ENCODE data around the gene CPN2. TPM values are rescaled to one million over a fixed set of nuclear protein-coding genes. Genes with fewer than 3 reads are reported as not detected.
A peak's percentile ranks its signal among the peaks of the same experiment; 100 is the strongest.

Gene CPN2
- polyA plus RNA-seq, 6 donors from 2014 or later: not detected

GRCh38 chr3:194364652-194365434 is 13.7 kb upstream of the CPN2 start:
- H3K4me1 Mint-ChIP-seq: peaks cover 0 to 2% (median 0%) of the 10 kb centered on the region in 3 donors
- H3K27ac Mint-ChIP-seq: no peak overlapping the region
- no peak for DNase-seq
- peaks cover 18 to 49% (median 48%) of the 10 kb centered on the region in 3 donors for H3K27me3 Mint-ChIP-seq
- H3K36me3 Mint-ChIP-seq: no peaks in the 10 kb centered on the region
- H3K9me3 Mint-ChIP-seq: no peaks in the 10 kb centered on the region
- ATAC-seq (ENCODE audit: low read depth in 2 of 2): no peak
- H3K4me3 Mint-ChIP-seq: no peak overlapping the region

GRCh38 chr3:194364314-194364651 is 13.2 kb upstream of the CPN2 start:
- Mint-ChIP-seq H3K27me3 (peaks cover 16 to 49% (median 48%) of the 10 kb centered on the region in 3 donors), H3K4me1 (peaks cover 0 to 2% (median 0%) of the 10 kb centered on the region in 3 donors), H3K27ac (no peak overlapping the region), H3K9me3 (no peaks in the 10 kb centered on the region), H3K4me3 (no peak overlapping the region), H3K36me3 (no peaks in the 10 kb centered on the region)
- DNase-seq (no peak), ATAC-seq (ENCODE audit: low read depth in 2 of 2) (no peak)

GRCh38 chr3:194360568-194360967 is 9.4 kb upstream of the CPN2 start:
- H3K4me1 Mint-ChIP-seq: no peaks in the 10 kb centered on the region
- ATAC-seq (ENCODE audit: low read depth in 2 of 2): no peak
- no peaks in the 10 kb centered on the region for H3K36me3 Mint-ChIP-seq
- no peak for DNase-seq
- peaks cover 16 to 53% (median 34%) of the 10 kb centered on the region in 3 donors for H3K27me3 Mint-ChIP-seq
- H3K27ac Mint-ChIP-seq: no peak overlapping the region
- no peaks in the 10 kb centered on the region for H3K9me3 Mint-ChIP-seq
- H3K4me3 Mint-ChIP-seq: no peak overlapping the region

GRCh38 chr3:194357681-194358080 is 6.6 kb upstream of the CPN2 start:
- DNase-seq (no peak), ATAC-seq (ENCODE audit: low read depth in 2 of 2) (no peak)
- Mint-ChIP-seq H3K36me3 (no peaks in the 10 kb centered on the region), H3K27me3 (peaks cover 18 to 41% (median 34%) of the 10 kb centered on the region in 3 donors), H3K4me3 (no peak overlapping the region), H3K4me1 (no peaks in the 10 kb centered on the region), H3K9me3 (no peaks in the 10 kb centered on the region), H3K27ac (no peak overlapping the region)

GRCh38 chr3:194355379-194355778 is 4.3 kb upstream of the CPN2 start:
- Mint-ChIP-seq H3K4me1 (no peaks in the 10 kb centered on the region), H3K27ac (no peak overlapping the region)
- no peak for ATAC-seq (ENCODE audit: low read depth in 2 of 2)

GRCh38 chr3:194354315-194354714 is 3.2 kb upstream of the CPN2 start:
- Mint-ChIP-seq H3K27me3 (peaks cover 12 to 33% (median 14%) of the 10 kb centered on the region in 3 donors), H3K27ac (no peak overlapping the region), H3K4me1 (no peaks in the 10 kb centered on the region), H3K9me3 (no peaks in the 10 kb centered on the region), H3K36me3 (no peaks in the 10 kb centered on the region), H3K4me3 (no peak overlapping the region)
- no peak for DNase-seq
- no peak for ATAC-seq (ENCODE audit: low read depth in 2 of 2)

More at GRCh38 chr3:194355379-194355778, 4.3 kb upstream of the CPN2 start:
- Mint-ChIP-seq H3K27me3 (peaks cover 12 to 40% (median 24%) of the 10 kb centered on the region in 3 donors), H3K4me3 (no peak overlapping the region), H3K9me3 (no peaks in the 10 kb centered on the region), H3K36me3 (no peaks in the 10 kb centered on the region)
- no peak for DNase-seq

- no peaks in the 10 kb centered on the region for H3K36me3 Mint-ChIP-seq
- H3K9me3 Mint-ChIP-seq: no peaks in the 10 kb centered on the region
- peaks cover 0 to 4% (median 0%) of the 10 kb centered on the region in 3 donors for H3K4me1 Mint-ChIP-seq
- peaks cover 4 to 20% (median 8%) of the 10 kb centered on the region in 3 donors for H3K27me3 Mint-ChIP-seq
- no peak for DNase-seq
- H3K27ac Mint-ChIP-seq: no peak overlapping the region
- no peak for ATAC-seq (ENCODE audit: low read depth in 2 of 2)
- H3K4me3 Mint-ChIP-seq: no peak overlapping the region
These were observed 1.6 kb upstream of the CPN2 start for GRCh38 chr3:194352667-194353246.

- Mint-ChIP-seq H3K4me3 (no peak overlapping the region), H3K27ac (no peak overlapping the region), H3K9me3 (no peaks in the 10 kb centered on the region), H3K4me1 (peaks cover 0 to 4% (median 0%) of the 10 kb centered on the region in 3 donors), H3K27me3 (peaks cover 4 to 18% (median 8%) of the 10 kb centered on the region in 3 donors), H3K36me3 (no peaks in the 10 kb centered on the region)
- DNase-seq (no peak), ATAC-seq (ENCODE audit: low read depth in 2 of 2) (no peak)
These were observed 916 bp upstream of the CPN2 start for GRCh38 chr3:194351952-194352536.

GRCh38 chr3:194350726-194351071 is 429 bp downstream of the CPN2 start:
- Mint-ChIP-seq H3K4me1 (peaks cover 0 to 4% (median 0%) of the 10 kb centered on the region in 3 donors), H3K36me3 (no peaks in the 10 kb centered on the region), H3K4me3 (no peak overlapping the region), H3K27me3 (peaks cover 3 to 19% (median 13%) of the 10 kb centered on the region in 3 donors), H3K9me3 (no peaks in the 10 kb centered on the region), H3K27ac (no peak overlapping the region)
- DNase-seq (no peak), ATAC-seq (ENCODE audit: low read depth in 2 of 2) (no peak)

GRCh38 chr3:194348354-194348753 is 2.8 kb downstream of the CPN2 start:
- H3K4me1 Mint-ChIP-seq: peaks cover 4 to 7% (median 5%) of the 10 kb centered on the region in 3 donors
- DNase-seq: no peak
- H3K4me3 Mint-ChIP-seq: no peak overlapping the region
- no peaks in the 10 kb centered on the region for H3K9me3 Mint-ChIP-seq
- peaks cover 7 to 29% (median 23%) of the 10 kb centered on the region in 3 donors for H3K27me3 Mint-ChIP-seq
- H3K27ac Mint-ChIP-seq: no peak overlapping the region
- no peaks in the 10 kb centered on the region for H3K36me3 Mint-ChIP-seq
- no peak for ATAC-seq (ENCODE audit: low read depth in 2 of 2)

- no peaks in the 10 kb centered on the region for H3K36me3 Mint-ChIP-seq
- ATAC-seq (ENCODE audit: low read depth in 2 of 2) (no peak), DNase-seq (no peak)
- H3K27ac Mint-ChIP-seq: peak overlapping the region in 1 of 6 donors; percentile 26
- peaks cover 13 to 43% (median 35%) of the 10 kb centered on the region in 3 donors for H3K27me3 Mint-ChIP-seq
- no peaks in the 10 kb centered on the region for H3K9me3 Mint-ChIP-seq
- H3K4me1 Mint-ChIP-seq: peaks cover 5 to 9% (median 7%) of the 10 kb centered on the region in 3 donors
- no peak overlapping the region for H3K4me3 Mint-ChIP-seq
These were observed 4.5 kb downstream of the CPN2 start for GRCh38 chr3:194346621-194347020.

- Mint-ChIP-seq H3K9me3 (no peaks in the 10 kb centered on the region), H3K27me3 (peaks cover 13 to 48% (median 41%) of the 10 kb centered on the region in 3 donors), H3K4me1 (peaks cover 5 to 9% (median 7%) of the 10 kb centered on the region in 3 donors), H3K27ac (no peak overlapping the region), H3K4me3 (no peak overlapping the region), H3K36me3 (no peaks in the 10 kb centered on the region)
- ATAC-seq (ENCODE audit: low read depth in 2 of 2): no peak
- DNase-seq: no peak
These were observed 5.1 kb downstream of the CPN2 start for GRCh38 chr3:194346035-194346434.

GRCh38 chr3:194344012-194344411 is 7.1 kb downstream of the CPN2 start:
- peak overlapping the region in 1 of 6 donors; percentile 81 for H3K27ac Mint-ChIP-seq
- H3K4me1 Mint-ChIP-seq: peaks cover 5 to 9% (median 7%) of the 10 kb centered on the region in 3 donors
- DNase-seq (peak; percentile 58), ATAC-seq (ENCODE audit: low read depth in 2 of 2) (peak; percentile 43 to 66)
- peak overlapping the region in 1 of 8 donors; percentile 29 for H3K4me3 Mint-ChIP-seq
- peaks cover 13 to 48% (median 48%) of the 10 kb centered on the region in 3 donors for H3K27me3 Mint-ChIP-seq
- H3K9me3 Mint-ChIP-seq: no peaks in the 10 kb centered on the region
- H3K36me3 Mint-ChIP-seq: no peaks in the 10 kb centered on the region

- peaks cover 13 to 49% (median 47%) of the 10 kb centered on the region in 3 donors for H3K27me3 Mint-ChIP-seq
- H3K9me3 Mint-ChIP-seq: no peaks in the 10 kb centered on the region
These were observed 7.6 kb downstream of the CPN2 start for GRCh38 chr3:194343561-194343893.

More at GRCh38 chr3:194343561-194343893, 7.6 kb downstream of the CPN2 start:
- H3K36me3 Mint-ChIP-seq: no peaks in the 10 kb centered on the region
- H3K4me1 Mint-ChIP-seq: peaks cover 5 to 9% (median 7%) of the 10 kb centered on the region in 3 donors
- no peak overlapping the region for H3K27ac Mint-ChIP-seq
- no peak for DNase-seq
- H3K4me3 Mint-ChIP-seq: no peak overlapping the region
- no peak for ATAC-seq (ENCODE audit: low read depth in 2 of 2)
